GM19239 (cell line): ENCODE data around the gene TTC22.

Source experiments
- DNase-seq: peaks from one replicate; pipeline ENCODE4 v3.0.0; 2011; ENCODE audit warnings: low spot score; ENCODE audit not compliant: insufficient read length
- FAIRE-seq: peaks from 2 replicates; lab custom pipeline; 2011; peaks lifted over from hg19 to GRCh38; lab: Jason Lieb, UNC

Gene TTC22

GRCh38 chr1:54763816-54764132, 37.3 kb downstream of the TTC22 start:
- DNase-seq (no peak), FAIRE-seq (peak; percentile 47)

- FAIRE-seq, result no peak
Observed at GRCh38 chr1:54758678-54759348, 42.3 kb downstream of the TTC22 start.

GRCh38 chr1:54757833-54758232, 43.3 kb downstream of the TTC22 start:
- FAIRE-seq (no peak), DNase-seq (no peak)

More at GRCh38 chr1:54758678-54759348, 42.3 kb downstream of the TTC22 start:
- no peak for DNase-seq

GRCh38 chr1:54754486-54755285, 46.4 kb downstream of the TTC22 start:
- FAIRE-seq (no peak), DNase-seq (no peak)

DNA sequence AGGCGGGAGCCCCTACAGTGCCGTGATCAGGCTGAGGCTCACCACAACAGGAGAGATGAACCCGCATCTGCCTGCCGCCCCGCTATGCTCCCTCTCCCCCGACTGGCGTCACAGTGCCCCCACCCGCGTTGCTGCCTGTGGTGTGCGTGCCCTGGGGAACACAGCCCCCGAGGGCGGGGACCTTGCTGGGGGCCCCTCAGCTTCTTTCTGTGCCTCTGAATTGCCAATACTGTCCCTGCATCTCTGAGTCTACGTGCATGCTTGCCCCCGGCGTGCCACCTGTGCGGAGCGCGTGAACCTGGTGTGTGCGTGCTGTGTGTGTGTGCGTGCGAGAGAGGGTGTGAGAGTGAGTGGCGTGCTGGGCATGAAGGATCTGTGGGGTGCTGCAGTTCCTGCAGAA, 47.1 kb downstream of the TTC22 start:
- DNase-seq, result no peak
- no peak for FAIRE-seq

DNA sequence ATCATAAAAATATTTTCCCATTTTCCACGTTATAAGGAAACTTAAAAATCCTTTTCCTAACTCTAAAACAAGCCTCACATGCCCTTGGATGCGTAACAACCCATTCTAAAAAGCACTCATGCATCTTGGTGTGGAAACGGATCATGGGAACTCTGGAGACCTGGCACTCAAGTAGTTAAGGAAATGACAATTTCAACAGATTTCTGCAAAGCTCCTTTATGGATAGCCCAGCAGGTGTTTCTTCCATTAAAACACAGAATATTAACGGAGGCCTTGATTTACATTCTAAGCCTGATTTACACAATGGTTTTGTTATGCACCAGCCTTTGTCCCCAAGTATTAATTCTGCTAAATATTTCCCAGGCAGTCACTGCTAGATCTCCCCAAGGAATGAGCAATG, 49.7 kb downstream of the TTC22 start:
- FAIRE-seq, result no peak

GRCh38 chr1:54750596-54750995, 50.5 kb downstream of the TTC22 start:
- no peak for DNase-seq
- FAIRE-seq, result no peak

More for the DNA sequence above, 49.7 kb downstream of the TTC22 start:
- DNase-seq, result no peak

- FAIRE-seq, result no peak
- DNase-seq, result no peak
Observed at GRCh38 chr1:54748094-54748835, 52.9 kb downstream of the TTC22 start.

- DNase-seq, result no peak
- no peak for FAIRE-seq
Observed at GRCh38 chr1:54745864-54746263, 55.3 kb downstream of the TTC22 start.

GRCh38 chr1:54745274-54745673, 55.8 kb downstream of the TTC22 start:
- FAIRE-seq (no peak), DNase-seq (no peak)

DNA sequence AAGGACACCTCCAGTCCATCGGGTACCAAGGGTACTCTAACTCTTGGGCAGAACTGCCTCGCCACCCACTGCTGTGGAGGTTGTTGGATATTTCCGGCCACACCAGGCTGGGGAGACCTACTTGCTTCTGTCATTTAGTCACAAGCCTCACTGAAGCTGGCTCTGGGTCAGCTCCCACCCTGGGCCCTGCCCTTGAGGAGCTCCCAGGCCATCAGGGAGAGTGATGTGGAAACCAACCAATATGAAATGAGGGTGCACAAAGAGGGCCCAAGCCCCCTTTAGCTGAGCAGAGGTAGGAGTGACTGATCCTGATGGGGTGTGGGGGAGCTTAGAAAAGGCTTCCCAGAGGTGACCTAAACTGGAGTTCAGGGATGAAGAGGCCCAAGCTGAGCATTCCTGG, 56.4 kb downstream of the TTC22 start:
- no peak for DNase-seq
- no peak for FAIRE-seq

GRCh38 chr1:54743416-54744226, 57.5 kb downstream of the TTC22 start:
- no peak for FAIRE-seq

DNA sequence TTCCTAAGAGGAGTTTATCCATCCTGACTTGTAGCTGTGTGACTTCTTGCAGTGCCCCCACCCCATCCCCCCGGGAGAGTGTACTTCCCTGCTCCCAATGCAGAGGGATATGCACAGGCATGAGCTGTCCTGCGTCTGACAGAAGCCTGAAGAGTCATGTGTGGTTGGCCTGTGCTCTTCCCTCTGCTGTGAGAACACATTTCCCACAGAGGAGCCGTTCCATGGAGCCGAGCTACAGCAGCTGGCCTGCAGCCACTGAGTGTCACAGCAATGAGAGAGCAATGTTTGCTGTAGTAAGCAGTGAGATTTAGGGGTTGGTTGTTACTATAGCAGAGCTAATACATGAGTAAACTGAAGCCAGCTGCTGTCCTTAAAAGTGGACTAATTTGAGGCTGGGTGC, 58.8 kb downstream of the TTC22 start:
- FAIRE-seq, result no peak
- DNase-seq, result no peak

More at GRCh38 chr1:54743416-54744226, 57.5 kb downstream of the TTC22 start:
- DNase-seq, result no peak

DNA sequence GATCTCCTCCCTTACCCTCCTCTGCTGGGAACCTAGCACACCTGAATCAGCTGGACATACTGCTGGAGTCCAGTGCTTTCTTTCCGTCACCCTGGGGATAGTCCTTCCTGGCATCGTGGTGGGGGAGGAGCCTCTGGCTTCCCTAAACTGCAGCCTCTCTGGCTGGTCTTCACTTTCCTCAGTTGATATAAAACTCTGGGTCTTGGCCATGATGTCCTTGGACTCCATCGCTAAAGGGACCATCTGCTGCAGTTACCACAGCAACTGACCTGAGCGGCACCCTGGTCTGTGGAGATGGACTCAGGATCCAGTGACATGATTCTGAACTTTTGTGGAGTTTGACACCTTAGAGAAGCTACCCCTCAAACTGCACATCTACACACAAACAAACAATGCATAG, 59.6 kb downstream of the TTC22 start:
- FAIRE-seq (no peak), DNase-seq (no peak)

- FAIRE-seq (no peak), DNase-seq (no peak)
Observed at GRCh38 chr1:54738244-54738643, 62.9 kb downstream of the TTC22 start.

DNA sequence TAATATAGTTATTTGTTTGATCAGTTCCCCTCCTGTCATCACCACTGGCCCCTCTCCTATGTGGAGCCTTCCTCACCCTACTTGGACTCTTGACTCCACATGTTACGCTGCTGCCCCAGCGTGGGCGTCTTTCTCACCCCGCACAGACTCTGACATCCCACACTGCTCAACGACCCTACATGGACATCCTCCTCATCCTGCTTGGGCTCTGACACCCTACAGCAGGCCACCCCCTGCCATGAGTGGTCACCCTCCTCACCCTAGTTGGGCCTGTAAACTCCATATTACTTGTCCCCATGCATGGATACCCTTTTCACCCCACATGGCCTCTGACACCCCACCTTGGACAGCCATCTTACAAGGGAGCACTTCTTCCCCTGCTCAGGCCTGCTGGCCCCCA, 64.4 kb downstream of the TTC22 start:
- DNase-seq (no peak), FAIRE-seq (no peak)
